Rectal smooth muscle tissue (tissue), 1 donor: ENCODE measurements around the gene SULT1C4.

Experiments used
- H3K27ac ChIP-seq: one replicate; pipeline ENCODE4 v1.7.0; 2013; ENCODE audit warnings: low read depth, low read length, inconsistent platforms
- H3K27me3 ChIP-seq: one replicate; pipeline ENCODE4 v1.7.0; 2013; ENCODE audit warnings: low read length; ENCODE audit not compliant: control insufficient read depth, insufficient read depth
- H3K36me3 ChIP-seq: one replicate; pipeline ENCODE4 v1.7.0; 2013; ENCODE audit warnings: low read length; ENCODE audit not compliant: control insufficient read depth, insufficient read depth
- H3K4me1 ChIP-seq: one replicate; pipeline ENCODE4 v1.7.0; 2013; ENCODE audit warnings: low read length; ENCODE audit not compliant: control insufficient read depth, insufficient read depth
- H3K4me3 ChIP-seq: one replicate; pipeline ENCODE4 v1.7.0; 2013; ENCODE audit warnings: low read length
- H3K9ac ChIP-seq: one replicate; pipeline ENCODE4 v1.7.0; 2013; ENCODE audit warnings: low read length

The SULT1C4 gene

DNA sequence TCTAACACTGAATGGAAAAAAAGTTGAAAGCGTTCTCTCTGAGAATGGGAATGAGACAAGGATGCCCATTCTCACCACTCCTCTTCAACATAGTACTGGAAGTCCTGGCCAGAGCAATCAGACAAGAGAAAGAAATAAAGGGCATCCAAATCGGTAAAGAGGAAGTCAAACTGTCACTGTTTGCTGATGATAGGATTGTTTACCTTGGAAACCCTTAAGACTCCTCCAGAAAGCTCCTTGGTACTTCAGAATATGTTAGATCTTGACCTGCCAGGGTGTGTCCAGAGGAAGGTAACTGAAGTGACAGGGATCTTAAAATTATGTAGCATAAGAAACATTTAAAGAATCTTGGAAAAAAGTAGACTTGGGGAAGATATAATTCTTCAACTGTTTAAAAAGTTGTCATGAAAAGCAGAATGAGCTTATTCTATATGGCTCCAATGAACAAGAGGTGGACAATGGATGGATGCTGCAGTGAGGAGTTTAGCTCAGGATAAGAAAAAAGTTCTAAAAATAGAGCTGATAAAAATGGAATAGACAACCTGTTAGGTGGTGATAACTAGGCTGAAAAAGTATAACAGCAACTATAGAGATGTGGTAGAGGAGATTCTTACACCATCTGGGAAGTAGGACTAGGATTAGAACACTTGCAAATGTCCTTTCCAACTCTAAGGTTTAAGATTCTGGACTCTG, 16.8 kb upstream of the SULT1C4 start:
- Histone ChIP-seq H3K4me3 (no peak overlapping the region), H3K27ac (no peak overlapping the region), H3K27me3 (no peaks in the 10 kb centered on the region), H3K9ac (no peak overlapping the region), H3K36me3 (no peaks in the 10 kb centered on the region), H3K4me1 (no peaks in the 10 kb centered on the region)

GRCh38 chr2:108363024-108363907, 14.5 kb upstream of the SULT1C4 start:
- H3K4me1 ChIP-seq, result no peaks in the 10 kb centered on the region
- no peak overlapping the region for H3K4me3 ChIP-seq
- H3K27ac ChIP-seq, result no peak overlapping the region
- no peaks in the 10 kb centered on the region for H3K36me3 ChIP-seq
- H3K9ac ChIP-seq, result no peak overlapping the region
- no peaks in the 10 kb centered on the region for H3K27me3 ChIP-seq

GRCh38 chr2:108363908-108364225, 13.9 kb upstream of the SULT1C4 start:
- no peaks in the 10 kb centered on the region for H3K4me1 ChIP-seq
- no peak overlapping the region for H3K9ac ChIP-seq
- no peak overlapping the region for H3K4me3 ChIP-seq
- no peak overlapping the region for H3K27ac ChIP-seq
- no peaks in the 10 kb centered on the region for H3K27me3 ChIP-seq
- no peaks in the 10 kb centered on the region for H3K36me3 ChIP-seq

GRCh38 chr2:108364676-108365297, 13.0 kb upstream of the SULT1C4 start:
- Histone ChIP-seq H3K4me1 (no peaks in the 10 kb centered on the region), H3K27ac (no peak overlapping the region), H3K36me3 (no peaks in the 10 kb centered on the region), H3K4me3 (no peak overlapping the region), H3K9ac (no peak overlapping the region), H3K27me3 (no peaks in the 10 kb centered on the region)

GRCh38 chr2:108365656-108366055, 12.1 kb upstream of the SULT1C4 start:
- Histone ChIP-seq H3K9ac (no peak overlapping the region), H3K27me3 (no peaks in the 10 kb centered on the region), H3K27ac (no peak overlapping the region)

DNA sequence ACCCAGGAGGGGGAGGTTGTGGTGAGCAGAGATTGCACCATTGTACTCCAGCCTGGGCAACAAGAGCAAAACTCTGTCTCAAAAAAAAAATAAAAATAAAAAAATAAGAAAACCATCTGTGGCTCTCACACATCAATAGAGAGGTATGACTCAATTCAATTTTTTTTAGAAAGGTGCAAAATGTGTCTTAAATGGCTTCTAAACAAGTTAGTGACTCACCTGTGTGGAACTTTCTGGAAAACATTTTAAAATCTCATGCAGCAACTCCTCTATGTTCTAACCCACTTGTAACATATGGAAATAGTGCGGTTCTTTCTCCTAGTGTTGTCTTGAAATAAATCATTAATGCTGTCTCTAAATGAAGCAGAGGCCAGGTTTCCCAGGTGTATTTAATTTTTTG, 10.7 kb upstream of the SULT1C4 start:
- Histone ChIP-seq H3K9ac (no peak overlapping the region), H3K4me3 (no peak overlapping the region), H3K27ac (no peak overlapping the region), H3K27me3 (no peaks in the 10 kb centered on the region), H3K36me3 (no peaks in the 10 kb centered on the region), H3K4me1 (no peaks in the 10 kb centered on the region)

More at GRCh38 chr2:108365656-108366055, 12.1 kb upstream of the SULT1C4 start:
- no peaks in the 10 kb centered on the region for H3K4me1 ChIP-seq
- no peaks in the 10 kb centered on the region for H3K36me3 ChIP-seq
- no peak overlapping the region for H3K4me3 ChIP-seq

- no peaks in the 10 kb centered on the region for H3K27me3 ChIP-seq
- H3K27ac ChIP-seq, result no peak overlapping the region
- no peaks in the 10 kb centered on the region for H3K36me3 ChIP-seq
- no peaks in the 10 kb centered on the region for H3K4me1 ChIP-seq
- no peak overlapping the region for H3K4me3 ChIP-seq
- no peak overlapping the region for H3K9ac ChIP-seq
Observed at GRCh38 chr2:108367561-108368175, 10.1 kb upstream of the SULT1C4 start.

DNA sequence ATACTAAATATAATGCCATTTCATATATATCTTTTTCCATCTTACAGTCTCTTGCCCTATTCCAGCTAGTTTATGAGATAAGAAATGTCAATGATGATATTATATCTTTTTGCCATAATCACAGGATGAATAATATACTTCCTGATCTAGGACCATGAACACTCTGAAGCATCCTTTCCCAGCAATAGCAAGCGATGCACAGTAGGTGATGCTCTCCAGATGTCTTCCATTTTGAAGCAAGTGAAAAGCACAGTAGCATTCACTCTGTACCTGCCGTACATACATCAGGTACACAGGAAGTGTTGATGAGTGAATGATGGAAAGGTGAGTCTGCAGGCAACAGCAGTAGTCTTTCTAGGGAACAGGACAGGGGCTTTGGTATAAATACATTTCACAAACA, 8.6 kb upstream of the SULT1C4 start:
- Histone ChIP-seq H3K36me3 (no peaks in the 10 kb centered on the region), H3K27me3 (no peaks in the 10 kb centered on the region), H3K4me3 (no peak overlapping the region), H3K9ac (no peak overlapping the region), H3K4me1 (no peaks in the 10 kb centered on the region), H3K27ac (no peak overlapping the region)

GRCh38 chr2:108370080-108370479, 7.7 kb upstream of the SULT1C4 start:
- H3K9ac ChIP-seq, result no peak overlapping the region
- no peak overlapping the region for H3K27ac ChIP-seq
- no peaks in the 10 kb centered on the region for H3K27me3 ChIP-seq
- no peaks in the 10 kb centered on the region for H3K36me3 ChIP-seq
- H3K4me3 ChIP-seq, result no peak overlapping the region
- H3K4me1 ChIP-seq, result no peaks in the 10 kb centered on the region

GRCh38 chr2:108376774-108377173, 980 bp upstream of the SULT1C4 start:
- peaks cover 3% of the 10 kb centered on the region for H3K4me1 ChIP-seq
- H3K27me3 ChIP-seq, result no peaks in the 10 kb centered on the region
- H3K9ac ChIP-seq, result no peak overlapping the region
- no peaks in the 10 kb centered on the region for H3K36me3 ChIP-seq
- H3K27ac ChIP-seq, result no peak overlapping the region
- no peak overlapping the region for H3K4me3 ChIP-seq

- Histone ChIP-seq H3K4me1 (peaks cover 3% of the 10 kb centered on the region), H3K27ac (no peak overlapping the region), H3K27me3 (no peaks in the 10 kb centered on the region), H3K4me3 (peak overlapping the region; percentile 26), H3K36me3 (no peaks in the 10 kb centered on the region), H3K9ac (no peak overlapping the region)
Observed at GRCh38 chr2:108377401-108377800, 353 bp upstream of the SULT1C4 start.

GRCh38 chr2:108378851-108379250, 1.1 kb downstream of the SULT1C4 start:
- Histone ChIP-seq H3K27ac (no peak overlapping the region), H3K4me3 (no peak overlapping the region)

More at GRCh38 chr2:108378851-108379250, 1.1 kb downstream of the SULT1C4 start:
- no peak overlapping the region for H3K9ac ChIP-seq
- H3K36me3 ChIP-seq, result no peaks in the 10 kb centered on the region
- no peaks in the 10 kb centered on the region for H3K27me3 ChIP-seq
- peaks cover 3% of the 10 kb centered on the region for H3K4me1 ChIP-seq
